Nephron (organoid): ENCODE data around the gene TRIM65.

Source experiments
- H3K27ac Mint-ChIP-seq, 3 experiments: 2 replicates each; pipeline ENCODE4 v1.8.0; 2020; ENCODE audit warnings: mixed read lengths in 3 of 3, mild to moderate bottlenecking in 2 of 3, moderate library complexity in 1 of 3
- H3K27me3 Mint-ChIP-seq: 2 replicates; pipeline ENCODE4 v1.8.0; 2021; ENCODE audit warnings: low read depth, mild to moderate bottlenecking, moderate library complexity, mixed read lengths
- H3K36me3 Mint-ChIP-seq: 2 replicates; pipeline ENCODE4 v1.8.0; 2020; ENCODE audit warnings: low read depth, mixed read lengths
- H3K4me1 Mint-ChIP-seq: 2 replicates; pipeline ENCODE4 v1.8.0; 2020; ENCODE audit warnings: mixed read lengths
- H3K4me3 Mint-ChIP-seq, 3 experiments: 2 replicates each; pipeline ENCODE4 v1.8.0; 2020; ENCODE audit warnings: mild to moderate bottlenecking in 3 of 3, mixed read lengths in 3 of 3, moderate library complexity in 2 of 3
- H3K9me3 Mint-ChIP-seq: 2 replicates; pipeline ENCODE4 v1.8.0; 2020; ENCODE audit warnings: mixed read lengths
- CTCF ChIP-seq, 3 experiments: fragments of 200-600 bp; sonication (generic); IDR thresholded peaks; one replicate each; pipeline ENCODE4 v1.5.0; 2021; ENCODE audit warnings: antibody characterized with exemption in 3 of 3; ENCODE audit not compliant: unreplicated experiment in 3 of 3

TRIM65 gene

GRCh38 chr17:75896415-75897159 is at the start of gene TRIM65:
Gene TRIM65, minus strand, starts transcription at chr17:75896951. Its CDS starts 14 bp downstream, at chr17:75896937.
- H3K36me3 Mint-ChIP-seq: peaks cover 17% of the 10 kb centered on the region
- H3K27ac Mint-ChIP-seq: peak within 1 kb of the TSS; percentile 66 to 90 (median 81)
- H3K4me1 Mint-ChIP-seq: peaks cover 23% of the 10 kb centered on the region
- H3K27me3 Mint-ChIP-seq: no peaks in the 10 kb centered on the region
- peak in 2 of 3 experiments; percentile 11 to 12 for TF ChIP-seq CTCF (IDR thresholded peaks at IDR 0.05; ENCODE audit: unreplicated experiment in 3 of 3)
- H3K4me3 Mint-ChIP-seq: peak within 1 kb of the TSS; percentile 81 to 86 (median 86)
- no peaks in the 10 kb centered on the region for H3K9me3 Mint-ChIP-seq

GRCh38 chr17:75945211-75945610 is 48.5 kb upstream of the TRIM65 start:
- Mint-ChIP-seq H3K36me3 (peaks cover 49% of the 10 kb centered on the region), H3K27ac (no peak overlapping the region), H3K4me1 (peaks cover 8% of the 10 kb centered on the region), H3K4me3 (no peak overlapping the region), H3K9me3 (no peaks in the 10 kb centered on the region), H3K27me3 (no peaks in the 10 kb centered on the region)
- TF ChIP-seq CTCF (IDR thresholded peaks at IDR 0.05; ENCODE audit: unreplicated experiment in 3 of 3): no peak

GRCh38 chr17:75943491-75943890 is 46.7 kb upstream of the TRIM65 start:
- Mint-ChIP-seq H3K27me3 (no peaks in the 10 kb centered on the region), H3K4me1 (peaks cover 8% of the 10 kb centered on the region), H3K27ac (no peak overlapping the region), H3K4me3 (no peak overlapping the region), H3K9me3 (no peaks in the 10 kb centered on the region), H3K36me3 (peaks cover 37% of the 10 kb centered on the region)
- no peak for TF ChIP-seq CTCF (IDR thresholded peaks at IDR 0.05; ENCODE audit: unreplicated experiment in 3 of 3)

GRCh38 chr17:75942473-75942872 is 45.7 kb upstream of the TRIM65 start:
- peaks cover 32% of the 10 kb centered on the region for H3K36me3 Mint-ChIP-seq

GRCh38 chr17:75941442-75941819 is 44.7 kb upstream of the TRIM65 start:
- no peaks in the 10 kb centered on the region for H3K27me3 Mint-ChIP-seq
- peaks cover 23% of the 10 kb centered on the region for H3K36me3 Mint-ChIP-seq
- peaks cover 8% of the 10 kb centered on the region for H3K4me1 Mint-ChIP-seq
- no peaks in the 10 kb centered on the region for H3K9me3 Mint-ChIP-seq
- peak overlapping the region in 1 of 3 experiments; percentile 15 for H3K27ac Mint-ChIP-seq
- TF ChIP-seq CTCF (IDR thresholded peaks at IDR 0.05; ENCODE audit: unreplicated experiment in 3 of 3): no peak
- H3K4me3 Mint-ChIP-seq: peak overlapping the region; percentile 88 to 96 (median 96)

More at GRCh38 chr17:75942473-75942872, 45.7 kb upstream of the TRIM65 start:
- Mint-ChIP-seq H3K27ac (no peak overlapping the region), H3K27me3 (no peaks in the 10 kb centered on the region), H3K4me1 (peaks cover 8% of the 10 kb centered on the region), H3K4me3 (peak overlapping the region; percentile 31 to 65 (median 61)), H3K9me3 (no peaks in the 10 kb centered on the region)
- no peak for TF ChIP-seq CTCF (IDR thresholded peaks at IDR 0.05; ENCODE audit: unreplicated experiment in 3 of 3)
